ENCODE results near the gene ARMH1. TPM values are rescaled to one million over a fixed set of nuclear protein-coding genes. Genes with fewer than 3 reads are reported as not detected.

Gene ARMH1
- total RNA-seq, 2 experiments from 2014 or later, result 79.9 to 84.0 TPM

- TF ChIP-seq, protein P1, sequence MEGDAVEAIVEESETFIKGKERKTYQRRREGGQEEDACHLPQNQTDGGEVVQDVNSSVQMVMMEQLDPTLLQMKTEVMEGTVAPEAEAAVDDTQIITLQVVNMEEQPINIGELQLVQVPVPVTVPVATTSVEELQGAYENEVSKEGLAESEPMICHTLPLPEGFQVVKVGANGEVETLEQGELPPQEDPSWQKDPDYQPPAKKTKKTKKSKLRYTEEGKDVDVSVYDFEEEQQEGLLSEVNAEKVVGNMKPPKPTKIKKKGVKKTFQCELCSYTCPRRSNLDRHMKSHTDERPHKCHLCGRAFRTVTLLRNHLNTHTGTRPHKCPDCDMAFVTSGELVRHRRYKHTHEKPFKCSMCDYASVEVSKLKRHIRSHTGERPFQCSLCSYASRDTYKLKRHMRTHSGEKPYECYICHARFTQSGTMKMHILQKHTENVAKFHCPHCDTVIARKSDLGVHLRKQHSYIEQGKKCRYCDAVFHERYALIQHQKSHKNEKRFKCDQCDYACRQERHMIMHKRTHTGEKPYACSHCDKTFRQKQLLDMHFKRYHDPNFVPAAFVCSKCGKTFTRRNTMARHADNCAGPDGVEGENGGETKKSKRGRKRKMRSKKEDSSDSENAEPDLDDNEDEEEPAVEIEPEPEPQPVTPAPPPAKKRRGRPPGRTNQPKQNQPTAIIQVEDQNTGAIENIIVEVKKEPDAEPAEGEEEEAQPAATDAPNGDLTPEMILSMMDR (IDR thresholded peaks at IDR 0.05), result no peak
Measured at GRCh38 chr1:44647896-44648295, 26.6 kb upstream of the ARMH1 start.

GRCh38 chr1:44648529-44649250 lies 25.8 kb upstream of the ARMH1 start:
- intact Hi-C loops (cut with DNase I, micrococcal nuclease), result no loop called here
- Mint-ChIP-seq H3K36me3 (ENCODE audit: low read depth) (peaks cover 83% of the 10 kb centered on the region), H3K9me3 (no peaks in the 10 kb centered on the region), H3K4me3 (no peak overlapping the region), H3K4me1 (ENCODE audit: low read depth) (no peaks in the 10 kb centered on the region), H3K27me3 (no peaks in the 10 kb centered on the region), H3K27ac (peak overlapping the region; percentile 20)
- peaks cover 81% of the 10 kb centered on the region for H3K36me3 ChIP-seq (ENCODE audit: insufficient read depth, low read length)
- TF ChIP-seq, protein P1 (IDR thresholded peaks at IDR 0.05), result no peak
- ChIA-PET POLR2A (interaction anchor here (2.8 kb wide), 1 partner anchor 17 kb away, joined by 13 read pairs; no protein-coding TSS in a partner anchor), CTCF (no interaction called here)
- H3K27ac ChIP-seq (ENCODE audit: low read depth in 1 of 2, low read length in 2 of 2), result no peak overlapping the region
- no peaks in the 10 kb centered on the region for H3K9me3 ChIP-seq (ENCODE audit: control insufficient read depth in 1 of 2, insufficient read depth in 1 of 2, low read length in 2 of 2)
- DNase-seq (no peak), ATAC-seq (ENCODE audit: poor library complexity) (no peak)
- H3K4me3 ChIP-seq (ENCODE audit: low read length), result no peak overlapping the region
- no peaks in the 10 kb centered on the region for H3K4me1 ChIP-seq (ENCODE audit: insufficient read depth, low read length)
- H3K27me3 ChIP-seq (ENCODE audit: control insufficient read depth in 1 of 2, insufficient read depth in 2 of 2, low read length in 2 of 2), result no peaks in the 10 kb centered on the region

More at GRCh38 chr1:44647896-44648295, 26.6 kb upstream of the ARMH1 start:
- CTCF ChIA-PET, result no interaction called here
- peaks cover 91% of the 10 kb centered on the region for H3K36me3 Mint-ChIP-seq (ENCODE audit: low read depth)
- intact Hi-C loops (cut with DNase I, micrococcal nuclease), result no loop called here
- POLR2A ChIA-PET, result interaction anchor here (2.8 kb wide), 1 partner anchor 16 kb away, joined by 13 read pairs; no protein-coding TSS in a partner anchor
- DNase-seq (no peak), ATAC-seq (ENCODE audit: poor library complexity) (no peak)
- H3K4me1 Mint-ChIP-seq (ENCODE audit: low read depth), result no peaks in the 10 kb centered on the region
- H3K4me3 ChIP-seq (ENCODE audit: low read length), result no peak overlapping the region
- H3K9me3 ChIP-seq (ENCODE audit: control insufficient read depth in 1 of 2, insufficient read depth in 1 of 2, low read length in 2 of 2), result no peaks in the 10 kb centered on the region
- H3K27me3 ChIP-seq (ENCODE audit: control insufficient read depth in 1 of 2, insufficient read depth in 2 of 2, low read length in 2 of 2), result no peaks in the 10 kb centered on the region
- no peaks in the 10 kb centered on the region for H3K9me3 Mint-ChIP-seq
- no peak overlapping the region for H3K4me3 Mint-ChIP-seq
- H3K27ac ChIP-seq (ENCODE audit: low read depth in 1 of 2, low read length in 2 of 2), result no peak overlapping the region
- peak overlapping the region; percentile 20 for H3K27ac Mint-ChIP-seq
- no peaks in the 10 kb centered on the region for H3K4me1 ChIP-seq (ENCODE audit: insufficient read depth, low read length)
- H3K27me3 Mint-ChIP-seq, result no peaks in the 10 kb centered on the region
- peaks cover 88% of the 10 kb centered on the region for H3K36me3 ChIP-seq (ENCODE audit: insufficient read depth, low read length)

- Histone ChIP-seq H3K36me3 (ENCODE audit: insufficient read depth, low read length) (peaks cover 72% of the 10 kb centered on the region), H3K9me3 (ENCODE audit: control insufficient read depth in 1 of 2, insufficient read depth in 1 of 2, low read length in 2 of 2) (no peaks in the 10 kb centered on the region), H3K4me3 (ENCODE audit: low read length) (no peak overlapping the region), H3K27me3 (ENCODE audit: control insufficient read depth in 1 of 2, insufficient read depth in 2 of 2, low read length in 2 of 2) (no peaks in the 10 kb centered on the region), H3K27ac (ENCODE audit: low read depth in 1 of 2, low read length in 2 of 2) (no peak overlapping the region), H3K4me1 (ENCODE audit: insufficient read depth, low read length) (no peaks in the 10 kb centered on the region)
- TF ChIP-seq, protein P1 (IDR thresholded peaks at IDR 0.05), result no peak
- H3K27me3 Mint-ChIP-seq, result no peaks in the 10 kb centered on the region
- ChIA-PET CTCF (no interaction called here), POLR2A (interaction anchor here (3.9 kb wide), 1 partner anchor 18 kb away, joined by 27 read pairs; no protein-coding TSS in a partner anchor)
- peaks cover 73% of the 10 kb centered on the region for H3K36me3 Mint-ChIP-seq (ENCODE audit: low read depth)
- no peak overlapping the region for H3K4me3 Mint-ChIP-seq
- no peak for DNase-seq
- no peaks in the 10 kb centered on the region for H3K4me1 Mint-ChIP-seq (ENCODE audit: low read depth)
- no peak for ATAC-seq (ENCODE audit: poor library complexity)
- intact Hi-C loops (cut with DNase I, micrococcal nuclease), result loop anchor here in 1 of 2 experiments (1.0 kb wide), 1 partner anchor 276 kb away; no protein-coding TSS in a partner anchor
- no peak overlapping the region for H3K27ac Mint-ChIP-seq
- no peaks in the 10 kb centered on the region for H3K9me3 Mint-ChIP-seq
Measured at GRCh38 chr1:44649788-44650158, 24.7 kb upstream of the ARMH1 start.
